Measurements from ENCODE around the gene CTDSPL.

Gene CTDSPL

DNA sequence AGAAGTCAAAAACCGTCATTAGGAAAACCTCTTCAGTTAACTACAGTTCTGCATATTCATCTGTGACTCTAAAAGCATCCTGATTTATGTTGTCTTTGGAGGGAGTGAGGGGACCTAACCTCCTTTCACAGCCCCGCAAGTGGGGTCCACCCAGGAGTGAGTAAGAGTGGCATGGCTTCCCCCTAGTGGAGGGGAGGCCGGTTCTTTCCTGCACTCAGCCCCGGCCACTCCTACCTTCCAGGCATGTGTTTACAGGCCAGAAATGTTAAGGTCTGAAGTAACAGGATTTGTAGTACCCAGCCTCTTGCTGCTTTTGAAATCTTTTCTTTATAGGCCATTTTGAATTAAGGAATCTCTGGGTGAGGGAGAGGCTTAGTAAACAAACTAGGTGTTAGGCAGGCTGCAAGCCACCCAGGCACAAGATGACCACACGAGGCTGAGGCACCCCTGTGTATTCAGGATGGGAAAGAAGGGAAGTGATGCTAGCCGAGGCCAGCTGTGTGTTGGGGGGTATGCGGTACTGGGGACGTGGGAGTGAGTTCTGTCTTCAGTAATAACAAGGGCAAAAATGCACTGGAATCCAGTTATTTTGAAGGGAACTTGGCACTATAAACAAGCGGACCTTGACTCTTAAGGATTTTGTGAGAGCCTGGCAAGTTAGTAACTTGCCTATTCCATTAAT lies 50.5 kb downstream of the CTDSPL start:
- TF ChIP-seq, protein P1, sequence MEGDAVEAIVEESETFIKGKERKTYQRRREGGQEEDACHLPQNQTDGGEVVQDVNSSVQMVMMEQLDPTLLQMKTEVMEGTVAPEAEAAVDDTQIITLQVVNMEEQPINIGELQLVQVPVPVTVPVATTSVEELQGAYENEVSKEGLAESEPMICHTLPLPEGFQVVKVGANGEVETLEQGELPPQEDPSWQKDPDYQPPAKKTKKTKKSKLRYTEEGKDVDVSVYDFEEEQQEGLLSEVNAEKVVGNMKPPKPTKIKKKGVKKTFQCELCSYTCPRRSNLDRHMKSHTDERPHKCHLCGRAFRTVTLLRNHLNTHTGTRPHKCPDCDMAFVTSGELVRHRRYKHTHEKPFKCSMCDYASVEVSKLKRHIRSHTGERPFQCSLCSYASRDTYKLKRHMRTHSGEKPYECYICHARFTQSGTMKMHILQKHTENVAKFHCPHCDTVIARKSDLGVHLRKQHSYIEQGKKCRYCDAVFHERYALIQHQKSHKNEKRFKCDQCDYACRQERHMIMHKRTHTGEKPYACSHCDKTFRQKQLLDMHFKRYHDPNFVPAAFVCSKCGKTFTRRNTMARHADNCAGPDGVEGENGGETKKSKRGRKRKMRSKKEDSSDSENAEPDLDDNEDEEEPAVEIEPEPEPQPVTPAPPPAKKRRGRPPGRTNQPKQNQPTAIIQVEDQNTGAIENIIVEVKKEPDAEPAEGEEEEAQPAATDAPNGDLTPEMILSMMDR (IDR thresholded peaks at IDR 0.05; ENCODE audit: insufficient read depth, missing control alignments): no peak
- FAIRE-seq (no peak), DNase-seq (ENCODE audit: insufficient read length, low spot score) (no peak)

DNA sequence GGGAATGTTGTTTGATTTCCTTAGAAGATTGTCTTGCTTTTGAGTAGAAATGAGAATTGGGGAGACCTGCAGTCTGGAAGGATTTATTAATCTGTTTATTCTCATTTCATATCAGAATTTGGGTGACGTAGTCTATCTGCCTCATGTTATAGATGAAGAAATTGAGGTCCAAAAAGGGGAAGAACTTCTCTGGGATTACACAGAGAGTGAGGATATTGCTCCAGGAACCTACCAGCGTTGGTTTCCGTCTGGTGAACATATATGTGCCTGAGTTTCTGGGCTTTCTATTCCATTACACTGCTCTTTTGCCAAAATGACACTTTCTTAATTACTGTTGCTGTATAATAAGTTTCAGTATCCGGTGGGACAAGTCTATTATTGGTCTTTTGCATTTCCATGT lies 51.8 kb downstream of the CTDSPL start:
- TF ChIP-seq, protein P1 (IDR thresholded peaks at IDR 0.05; ENCODE audit: insufficient read depth, missing control alignments): no peak
- DNase-seq (ENCODE audit: insufficient read length, low spot score): no peak
- FAIRE-seq: no peak

GRCh38 chr3:37916685-37917084 lies 55.0 kb downstream of the CTDSPL start:
- DNase-seq (ENCODE audit: insufficient read length, low spot score): no peak
- TF ChIP-seq, protein P1 (IDR thresholded peaks at IDR 0.05; ENCODE audit: insufficient read depth, missing control alignments): no peak
- no peak for FAIRE-seq

GRCh38 chr3:37918627-37919026 lies 56.9 kb downstream of the CTDSPL start:
- DNase-seq (ENCODE audit: insufficient read length, low spot score) (no peak), FAIRE-seq (no peak)
- TF ChIP-seq, protein P1 (IDR thresholded peaks at IDR 0.05; ENCODE audit: insufficient read depth, missing control alignments): no peak

- DNase-seq (ENCODE audit: insufficient read length, low spot score) (no peak), FAIRE-seq (no peak)
- TF ChIP-seq, protein P1 (IDR thresholded peaks at IDR 0.05; ENCODE audit: insufficient read depth, missing control alignments): no peak
These were observed 58.5 kb downstream of the CTDSPL start for GRCh38 chr3:37920156-37920699.

DNA sequence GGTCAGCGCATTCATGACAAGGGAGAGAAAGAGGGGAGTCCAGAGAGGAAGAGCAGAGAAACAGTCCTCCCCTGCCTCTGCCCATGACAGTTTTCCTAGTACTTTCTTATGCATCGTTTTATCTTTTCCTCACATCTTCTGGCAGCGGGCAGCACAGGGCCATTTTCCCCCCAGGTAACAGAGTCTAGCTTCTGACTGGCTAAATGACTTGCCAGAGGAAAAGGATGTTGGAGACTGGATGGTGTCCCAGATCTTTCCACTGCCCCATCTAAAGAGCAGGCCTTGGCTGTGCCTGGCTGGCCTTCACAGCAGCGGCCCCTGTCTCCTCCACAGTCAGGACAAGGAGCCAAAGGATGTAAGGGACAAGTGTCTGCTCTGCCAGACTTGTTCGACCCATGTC lies 59.3 kb downstream of the CTDSPL start:
- FAIRE-seq (no peak), DNase-seq (ENCODE audit: insufficient read length, low spot score) (no peak)
- TF ChIP-seq, protein P1 (IDR thresholded peaks at IDR 0.05; ENCODE audit: insufficient read depth, missing control alignments): no peak
